GM19239 (cell line): ENCODE data around the gene SLC6A8.

Source experiments
- DNase-seq: peaks from one replicate; pipeline ENCODE4 v3.0.0; 2011; ENCODE audit warnings: low spot score; ENCODE audit not compliant: insufficient read length
- FAIRE-seq: peaks from 2 replicates; lab custom pipeline; 2011; peaks lifted over from hg19 to GRCh38; lab: Jason Lieb, UNC

The SLC6A8 gene

DNA sequence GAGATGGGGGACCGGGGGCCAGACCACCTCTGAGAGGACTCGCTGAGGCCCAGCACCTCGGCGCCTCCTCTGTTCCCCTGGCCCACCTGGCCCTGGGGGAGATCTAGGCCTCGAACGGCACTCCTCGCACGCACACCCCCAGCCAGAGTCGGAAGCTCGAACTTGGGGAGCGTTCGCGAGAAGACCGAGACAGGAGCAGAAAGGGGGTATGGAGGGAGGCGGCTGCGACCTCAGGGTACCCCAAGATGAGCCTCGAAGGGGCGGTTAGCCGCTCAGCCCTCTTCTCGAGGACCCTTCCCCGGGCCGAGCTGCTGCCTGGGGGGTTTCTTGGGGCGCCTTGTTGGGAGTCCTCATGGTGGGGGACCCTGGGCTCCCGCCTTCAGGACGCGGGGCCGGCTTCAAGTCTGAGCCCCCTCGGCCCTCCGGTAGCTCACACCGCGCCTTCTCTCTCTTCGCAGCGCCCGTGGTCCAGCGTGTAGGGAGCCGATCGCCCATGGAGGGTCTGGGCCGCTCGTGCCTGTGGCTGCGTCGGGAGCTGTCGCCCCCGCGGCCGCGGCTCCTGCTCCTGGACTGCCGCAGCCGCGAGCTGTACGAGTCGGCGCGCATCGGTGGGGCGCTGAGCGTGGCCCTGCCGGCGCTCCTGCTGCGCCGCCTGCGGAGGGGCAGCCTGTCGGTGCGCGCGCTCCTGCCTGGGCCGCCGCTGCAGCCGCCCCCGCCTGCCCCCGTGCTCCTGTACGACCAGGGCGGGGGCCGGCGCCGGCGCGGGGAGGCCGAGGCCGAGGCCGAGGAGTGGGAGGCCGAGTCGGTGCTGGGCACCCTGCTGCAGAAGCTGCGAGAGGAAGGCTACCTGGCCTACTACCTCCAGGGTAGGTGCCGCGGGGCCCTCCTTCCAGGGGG lies 40.0 kb upstream of the SLC6A8 start:
- no peak for FAIRE-seq
- no peak for DNase-seq

DNA sequence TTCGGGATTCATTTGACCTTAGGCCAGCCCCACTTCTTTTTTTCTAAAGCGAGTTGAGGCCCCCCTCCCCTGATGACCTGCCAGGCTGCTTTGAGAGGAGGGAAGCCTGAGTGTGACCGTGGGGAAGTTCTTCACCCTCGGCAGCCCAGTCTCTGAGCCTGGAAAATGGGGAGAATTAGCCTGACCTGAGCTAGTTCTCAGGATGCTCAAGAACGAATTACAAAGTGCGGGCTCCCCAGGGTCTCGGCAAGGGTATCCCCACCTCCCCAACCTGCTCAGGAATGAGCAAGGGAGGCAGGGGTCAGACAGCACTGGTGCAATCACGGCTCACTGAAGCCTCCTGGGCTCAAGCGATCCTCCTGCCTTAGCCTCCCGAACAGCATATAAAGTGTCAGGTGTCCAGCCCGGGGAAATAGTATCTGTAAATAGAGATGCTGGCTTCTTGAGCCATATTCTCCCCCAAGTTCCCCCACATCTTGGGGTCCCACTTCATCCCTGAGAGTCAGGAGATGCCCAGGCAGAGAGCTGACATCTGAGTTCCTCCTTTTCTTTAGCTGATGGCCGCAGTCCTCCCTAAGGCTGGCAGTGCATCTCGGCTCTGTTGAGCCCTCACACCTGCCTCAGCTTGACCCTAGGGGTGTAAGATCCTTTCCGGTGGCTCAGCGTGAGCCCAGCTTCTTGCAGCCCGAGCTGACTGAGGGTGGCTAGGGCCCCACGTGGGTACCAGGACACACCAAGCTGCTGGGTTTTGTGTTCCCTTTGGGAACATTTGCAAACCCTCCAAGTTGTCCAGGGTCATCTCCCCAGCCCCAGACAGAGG lies 39.2 kb upstream of the SLC6A8 start:
- no peak for FAIRE-seq

DNA sequence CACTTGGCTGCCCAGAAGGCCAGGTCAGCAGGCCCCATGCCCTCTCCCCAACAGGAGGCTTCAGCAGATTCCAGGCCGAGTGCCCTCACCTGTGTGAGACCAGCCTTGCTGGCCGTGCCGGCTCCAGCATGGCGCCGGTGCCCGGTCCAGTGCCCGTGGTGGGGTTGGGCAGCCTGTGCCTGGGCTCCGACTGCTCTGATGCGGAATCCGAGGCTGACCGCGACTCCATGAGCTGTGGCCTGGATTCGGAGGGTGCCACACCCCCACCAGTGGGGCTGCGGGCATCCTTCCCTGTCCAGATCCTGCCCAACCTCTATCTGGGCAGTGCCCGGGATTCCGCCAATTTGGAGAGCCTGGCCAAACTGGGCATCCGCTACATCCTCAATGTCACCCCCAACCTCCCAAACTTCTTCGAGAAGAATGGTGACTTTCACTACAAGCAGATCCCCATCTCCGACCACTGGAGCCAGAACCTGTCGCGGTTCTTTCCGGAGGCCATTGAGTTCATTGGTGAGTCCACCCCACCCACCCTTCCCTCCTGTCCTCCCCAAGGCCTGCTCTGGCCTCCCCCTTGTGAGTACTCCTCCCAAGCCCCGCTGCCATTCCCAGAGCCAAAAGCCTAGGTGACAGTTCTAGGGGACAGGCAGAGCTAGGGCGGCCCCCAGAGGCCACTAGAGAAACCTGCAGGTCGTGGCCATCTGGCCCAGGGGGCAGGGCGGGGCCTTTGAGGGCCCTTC lies 38.4 kb upstream of the SLC6A8 start:
- FAIRE-seq, result peak; percentile 90

More for the DNA sequence above, 39.2 kb upstream of the SLC6A8 start:
- no peak for DNase-seq

DNA sequence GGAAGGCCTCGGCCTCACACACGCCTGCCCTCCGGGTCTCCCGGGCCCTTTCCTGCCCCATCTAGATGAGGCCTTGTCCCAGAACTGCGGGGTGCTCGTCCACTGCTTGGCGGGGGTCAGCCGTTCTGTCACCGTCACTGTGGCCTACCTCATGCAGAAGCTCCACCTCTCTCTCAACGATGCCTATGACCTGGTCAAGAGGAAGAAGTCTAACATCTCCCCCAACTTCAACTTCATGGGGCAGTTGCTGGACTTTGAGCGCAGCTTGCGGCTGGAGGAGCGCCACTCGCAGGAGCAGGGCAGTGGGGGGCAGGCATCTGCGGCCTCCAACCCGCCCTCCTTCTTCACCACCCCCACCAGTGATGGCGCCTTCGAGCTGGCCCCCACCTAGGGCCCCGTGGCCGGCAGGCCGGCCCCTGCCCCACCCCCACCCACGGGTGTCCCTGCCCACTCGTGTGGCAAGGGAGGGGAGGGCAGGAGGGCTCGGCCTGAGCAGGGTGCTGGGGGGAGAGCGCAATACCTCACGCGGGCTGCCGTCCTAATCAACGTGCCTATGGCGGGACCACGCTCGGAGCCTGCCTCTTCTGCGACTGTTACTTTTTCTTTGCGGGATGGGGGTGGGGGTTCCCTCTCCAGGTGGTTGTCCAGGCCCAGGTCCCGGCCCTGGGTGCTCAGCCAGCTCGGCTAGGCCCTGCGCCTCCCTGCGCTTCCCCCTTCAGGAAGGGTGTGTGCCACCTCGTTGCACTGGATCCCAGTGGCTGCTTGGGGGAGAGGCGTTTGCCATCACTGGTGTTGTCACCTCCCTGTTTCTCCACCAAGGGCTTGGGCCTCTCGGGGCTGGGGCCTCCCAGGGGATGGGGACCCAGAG lies 37.6 kb upstream of the SLC6A8 start:
- FAIRE-seq (no peak), DNase-seq (no peak)

More for the DNA sequence above, 38.4 kb upstream of the SLC6A8 start:
- DNase-seq, result peak; percentile 66

DNA sequence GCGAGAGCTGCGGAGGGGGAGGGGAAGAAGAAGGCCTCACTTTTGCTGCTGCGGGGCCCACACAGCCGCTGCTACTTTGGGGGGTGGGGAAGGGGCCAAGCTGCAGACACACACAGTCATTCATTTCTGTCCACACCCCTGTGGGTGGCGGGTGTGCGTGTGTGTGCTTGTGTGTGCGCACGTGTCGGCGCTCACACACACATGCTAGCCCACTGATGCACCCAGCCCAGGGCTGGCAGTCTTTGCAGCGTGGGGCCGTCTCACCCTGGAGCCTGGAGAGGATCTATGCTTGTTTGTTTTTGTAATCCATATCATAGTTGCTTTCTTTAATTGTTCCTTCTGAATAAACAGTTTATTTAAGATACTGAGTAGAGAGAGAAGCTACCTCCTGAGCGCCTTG lies 36.8 kb upstream of the SLC6A8 start:
- no peak for FAIRE-seq

DNA sequence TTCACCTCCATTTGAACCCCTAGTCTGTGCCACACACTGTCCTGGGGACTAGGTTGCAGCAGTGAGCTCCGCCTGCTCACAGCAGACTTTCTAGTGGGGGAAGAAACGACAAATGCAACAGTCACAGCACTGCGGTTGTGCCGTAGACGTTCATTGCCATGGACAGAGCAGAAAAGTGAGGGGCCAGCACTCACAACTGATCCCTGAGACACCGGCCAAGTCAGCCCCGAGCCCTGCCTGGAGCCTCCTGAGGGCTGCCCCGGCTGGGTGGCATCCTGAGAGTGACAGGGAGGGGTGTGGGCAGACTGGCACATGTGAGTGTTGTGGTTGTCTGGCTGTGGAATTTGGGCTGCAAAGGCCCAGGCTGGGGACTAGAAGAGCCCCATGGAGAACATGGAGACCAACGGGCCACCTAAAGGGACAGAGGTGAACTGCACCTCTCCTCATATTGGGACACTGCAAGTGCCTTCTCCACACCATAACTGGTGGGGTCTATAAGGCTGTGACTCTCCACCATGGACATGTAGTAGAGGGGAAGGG lies 36.1 kb upstream of the SLC6A8 start:
- FAIRE-seq (no peak), DNase-seq (no peak)

More for the DNA sequence above, 36.8 kb upstream of the SLC6A8 start:
- DNase-seq, result no peak

DNA sequence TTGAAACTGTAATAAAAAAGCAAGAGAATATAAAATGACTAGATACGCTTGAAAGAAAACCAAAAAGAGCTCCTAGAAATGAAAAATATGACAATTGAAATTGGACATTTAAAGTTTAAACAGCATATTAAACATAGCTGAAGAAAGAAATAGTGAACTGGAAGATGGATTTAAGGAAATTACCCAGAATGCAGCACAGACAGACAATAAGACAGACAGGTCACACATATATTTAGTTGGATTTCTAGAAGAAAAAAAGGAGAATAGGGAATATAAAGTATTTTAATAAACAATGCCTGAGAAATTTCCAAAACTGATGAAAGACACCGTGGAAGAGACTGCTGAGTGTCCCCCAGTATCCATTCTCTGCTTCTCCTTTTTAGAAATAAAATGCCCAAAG lies 34.2 kb upstream of the SLC6A8 start:
- DNase-seq, result no peak
- FAIRE-seq, result no peak

DNA sequence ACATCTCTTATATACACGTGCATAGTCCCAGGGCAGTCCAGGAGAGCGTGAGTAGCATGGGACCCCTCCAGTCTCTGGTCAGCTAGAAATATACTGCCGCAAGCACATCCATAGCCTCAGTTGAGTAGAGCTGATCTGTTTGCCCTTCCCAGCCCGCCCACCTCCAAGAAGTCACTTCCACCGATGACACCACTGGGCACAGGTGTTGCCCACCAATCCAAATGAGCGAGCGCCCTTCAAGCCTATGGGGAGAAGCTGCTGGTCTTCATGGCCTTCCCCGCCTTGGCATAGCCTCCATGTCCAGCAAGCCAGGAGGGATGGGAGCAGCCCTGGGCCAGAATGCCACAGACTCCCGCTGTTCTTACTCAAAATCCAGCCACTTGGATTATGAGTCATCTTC lies 30.6 kb upstream of the SLC6A8 start:
- FAIRE-seq (no peak), DNase-seq (no peak)

DNA sequence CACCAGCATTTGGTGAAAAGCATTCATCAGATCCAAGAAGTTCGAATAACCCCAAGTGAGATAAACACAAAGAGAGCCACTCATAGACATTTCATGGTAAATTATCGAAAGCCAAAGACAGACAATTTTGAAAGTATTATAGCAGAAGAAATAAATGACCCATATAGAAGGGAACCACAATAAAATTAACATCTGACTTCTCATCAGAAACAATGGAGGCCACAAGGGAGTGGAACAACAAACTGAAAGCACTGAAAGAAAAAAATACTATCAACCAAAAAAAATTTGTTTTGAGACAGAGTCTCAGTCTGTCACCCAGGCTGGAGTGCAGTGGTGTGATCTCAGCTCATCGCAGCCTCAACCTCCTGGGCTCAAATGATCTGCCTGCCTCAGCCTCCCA lies 28.5 kb upstream of the SLC6A8 start:
- FAIRE-seq, result no peak

DNA sequence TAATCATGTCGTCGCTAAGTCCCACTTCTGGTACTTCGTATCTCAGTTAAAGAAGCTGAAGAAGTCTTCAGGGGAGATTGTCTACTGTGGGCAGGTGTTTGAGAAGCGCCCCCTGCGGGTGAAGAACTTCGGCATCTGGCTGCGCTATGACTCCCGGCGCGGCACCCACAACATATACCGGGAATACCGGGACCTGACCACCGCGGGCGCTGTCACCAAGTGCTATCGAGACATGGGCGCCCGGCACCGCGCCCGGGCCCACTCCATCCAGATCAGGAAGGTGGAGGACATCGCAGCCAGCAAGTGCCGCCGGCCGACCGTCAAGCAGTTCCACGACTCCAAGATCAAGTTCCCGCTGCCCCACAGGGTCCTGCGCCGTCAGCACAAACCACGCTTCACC lies 25.5 kb upstream of the SLC6A8 start:
- no peak for FAIRE-seq
- no peak for DNase-seq

More for the DNA sequence above, 28.5 kb upstream of the SLC6A8 start:
- no peak for DNase-seq

DNA sequence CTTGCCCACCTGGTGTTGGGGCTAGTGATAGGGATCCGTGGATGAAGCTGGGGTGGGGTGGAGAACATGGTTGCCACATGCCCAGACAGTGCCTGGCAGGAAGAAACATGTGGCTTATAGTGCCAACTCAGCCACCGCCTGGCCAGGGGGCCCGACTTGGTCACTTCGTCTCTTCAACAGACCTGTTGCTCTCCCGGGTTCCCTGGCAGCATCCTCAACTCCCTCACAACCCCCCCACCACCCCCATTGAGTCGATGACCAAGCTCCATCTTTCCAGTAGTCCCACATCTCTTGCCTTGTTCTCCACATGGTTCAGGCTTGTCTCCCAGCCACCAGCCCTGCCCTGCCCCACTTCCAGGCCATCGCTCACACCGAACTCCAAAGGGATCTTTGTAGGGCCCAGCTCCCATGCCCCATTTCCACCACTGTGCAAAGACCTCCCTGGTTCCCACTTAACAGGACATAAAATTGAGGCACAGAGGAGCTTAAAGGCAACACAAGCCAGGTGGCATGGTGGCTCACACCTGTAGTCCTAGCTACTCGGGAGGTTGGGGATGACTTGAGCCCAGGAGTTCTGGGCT lies 21.9 kb upstream of the SLC6A8 start:
- DNase-seq (no peak), FAIRE-seq (no peak)

DNA sequence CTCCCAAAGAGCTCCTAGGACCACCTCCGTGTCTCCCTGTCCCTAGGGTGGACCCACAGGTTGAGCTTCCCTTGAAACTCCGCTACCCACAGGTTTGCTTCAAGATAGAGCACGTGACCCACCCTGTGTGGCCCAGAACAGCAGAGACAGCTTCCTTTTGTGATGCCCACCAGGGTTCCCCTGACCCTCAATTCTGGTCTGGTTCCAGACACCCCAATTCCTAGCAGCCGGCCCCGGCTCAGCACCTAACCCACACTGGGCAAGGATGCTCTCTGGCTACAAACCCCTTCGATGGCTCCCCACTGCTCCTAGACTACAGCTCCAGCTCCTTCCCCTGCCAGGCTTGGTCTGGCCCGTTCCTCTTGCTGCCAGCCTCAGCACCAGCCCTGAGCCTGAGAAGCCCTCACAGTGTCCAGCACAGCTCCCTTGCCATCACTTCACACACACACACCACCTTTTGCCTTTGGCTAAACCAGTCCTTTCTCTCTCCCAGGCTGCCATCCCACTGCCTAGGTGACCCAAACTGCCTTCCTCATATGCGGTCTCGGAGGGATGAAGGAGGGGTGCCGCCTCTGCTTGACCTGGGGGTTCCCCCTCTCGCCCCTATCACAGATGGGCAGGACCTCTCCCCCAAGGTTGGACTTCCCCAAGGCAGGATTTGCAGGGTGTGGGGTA lies 20.3 kb upstream of the SLC6A8 start:
- FAIRE-seq, result no peak
- no peak for DNase-seq

DNA sequence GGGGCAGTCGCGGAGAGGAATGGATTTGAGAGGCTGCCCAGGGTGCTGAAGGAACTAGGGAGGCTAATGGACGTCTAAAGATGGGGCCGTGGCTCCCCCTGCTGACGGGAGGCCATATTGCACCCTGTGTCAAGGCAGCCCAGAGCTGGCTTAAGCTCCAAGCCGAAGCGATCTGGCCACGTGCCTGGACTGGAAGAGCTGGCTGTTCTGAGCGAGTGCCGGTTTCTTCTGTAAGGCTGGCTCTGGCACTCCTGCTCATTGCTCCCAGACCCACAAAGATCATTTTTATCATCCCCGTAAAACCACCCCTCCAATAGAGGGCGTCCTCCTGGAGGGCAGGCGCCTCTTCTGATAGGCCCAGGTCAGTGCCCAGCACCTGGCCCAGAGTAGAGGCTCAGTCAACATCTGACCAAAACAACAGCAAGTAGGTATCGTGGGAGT lies 19.8 kb upstream of the SLC6A8 start:
- FAIRE-seq, result peak; percentile 84
- peak; percentile 65 for DNase-seq

DNA sequence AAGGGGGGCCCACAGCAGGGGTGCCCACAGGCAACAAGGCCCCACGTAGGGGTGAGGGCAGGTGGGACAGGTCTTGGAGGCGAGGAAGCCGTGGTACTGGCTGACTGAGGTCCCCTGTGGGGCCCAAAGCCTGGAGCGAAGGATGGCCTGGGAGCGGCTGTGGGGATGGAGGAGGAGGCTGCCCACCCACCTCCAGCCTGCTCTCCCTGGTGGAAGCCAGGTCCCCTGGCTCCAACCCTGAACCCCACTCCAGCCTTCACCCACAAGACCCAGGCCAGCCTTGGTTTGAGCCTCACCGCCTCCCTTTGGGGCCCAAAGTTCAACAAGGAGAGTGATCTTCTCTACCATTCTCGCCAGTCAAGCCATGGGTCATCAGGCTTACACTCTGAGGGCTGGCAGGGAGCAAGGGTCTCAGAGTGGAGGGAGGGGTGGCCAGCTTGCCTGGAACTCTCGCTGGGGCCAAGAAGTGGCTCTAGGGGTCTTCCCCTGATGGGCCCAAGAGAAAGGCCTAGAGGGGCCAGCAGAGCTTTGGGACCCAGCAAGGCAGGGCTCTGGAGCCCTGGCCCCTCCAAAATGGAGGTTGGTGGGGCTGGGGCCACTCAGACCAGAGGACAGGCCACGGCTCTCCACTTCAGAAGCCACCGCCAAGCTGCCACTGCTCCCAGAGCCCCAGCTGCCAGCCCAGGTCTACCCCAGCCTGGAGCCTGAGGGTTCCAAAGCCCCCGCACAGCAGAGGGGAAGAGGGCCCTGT lies 19.1 kb upstream of the SLC6A8 start:
- FAIRE-seq, result no peak
- no peak for DNase-seq

DNA sequence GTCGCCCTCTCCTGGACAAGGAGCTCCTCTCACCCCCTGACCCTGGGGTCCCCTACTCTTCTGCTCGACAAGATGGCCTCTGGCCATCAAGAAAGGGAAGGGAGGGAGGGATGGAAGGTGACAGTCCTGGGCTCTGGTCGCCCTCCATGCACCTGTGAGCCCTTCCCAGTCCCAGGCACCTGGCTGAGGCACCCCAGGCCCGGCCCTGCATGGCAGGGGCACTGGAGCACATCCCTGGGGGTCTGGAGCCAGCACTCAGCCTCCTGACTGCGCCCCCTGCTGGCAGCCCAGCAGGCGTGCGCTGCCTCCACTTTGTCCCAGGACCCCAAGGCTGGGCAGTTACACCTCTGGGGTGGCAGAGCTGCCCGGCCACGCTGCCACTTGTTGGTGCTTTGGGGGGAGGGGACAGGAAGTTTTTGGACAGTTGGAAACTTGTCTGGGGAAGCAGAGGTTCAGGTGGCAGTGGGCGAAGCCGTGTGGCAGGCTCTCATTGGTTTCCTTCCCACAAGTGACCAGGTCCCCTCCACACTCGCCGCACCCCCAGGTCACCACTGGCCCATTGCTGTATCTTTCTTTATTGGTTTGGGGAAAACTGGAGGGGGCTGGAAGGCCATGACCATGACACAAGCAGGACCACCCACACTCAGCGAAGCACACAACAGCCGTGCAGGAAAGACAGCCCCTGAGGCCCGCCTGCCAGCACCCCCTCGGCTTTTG lies 18.4 kb upstream of the SLC6A8 start:
- FAIRE-seq, result no peak
- peak; percentile 72 for DNase-seq

DNA sequence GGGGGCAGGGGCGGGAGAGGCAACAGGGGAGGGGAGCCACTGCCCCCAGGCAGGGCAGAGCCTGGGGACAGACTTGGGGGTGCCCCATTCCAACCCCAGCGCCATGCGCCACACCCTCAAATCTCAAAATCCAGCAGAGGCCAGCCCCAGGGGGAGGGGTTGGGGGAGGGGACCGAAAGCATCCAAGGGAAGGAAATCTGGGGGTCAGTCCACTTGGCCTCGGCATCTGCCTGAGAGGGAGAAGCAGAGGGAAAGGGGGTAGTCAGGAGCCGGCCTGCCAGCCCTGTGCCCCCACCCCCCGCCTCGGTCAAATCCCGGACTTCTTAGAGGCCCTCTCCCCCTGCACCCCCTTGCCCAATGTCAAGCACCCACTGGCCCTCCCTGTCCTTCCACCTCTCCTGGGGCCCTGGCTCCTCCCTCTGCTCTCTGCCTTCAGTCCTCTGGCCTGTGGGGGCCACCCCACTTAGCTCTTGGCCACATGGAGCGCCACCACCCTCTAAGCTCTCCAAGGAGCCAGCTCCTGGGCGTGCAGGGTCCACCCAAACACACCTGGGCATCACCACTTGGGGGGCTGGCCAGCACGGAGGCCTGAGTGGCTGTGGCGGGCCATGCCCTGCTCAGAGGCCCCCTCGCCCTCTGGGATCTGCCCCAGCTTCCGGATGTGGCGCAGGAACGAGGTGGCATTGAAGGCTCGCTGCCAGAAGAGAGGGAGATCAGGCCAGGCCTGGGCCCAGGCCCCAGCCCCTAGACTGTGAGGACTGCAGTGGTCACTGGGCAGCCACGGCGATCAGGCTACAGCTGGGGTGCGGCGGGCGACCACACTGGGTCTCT lies 17.6 kb upstream of the SLC6A8 start:
- no peak for FAIRE-seq
- DNase-seq, result no peak
